CD14-positive monocyte (primary cell): Measurements from ENCODE around the gene HDAC4. TPM values are rescaled to one million over a fixed set of nuclear protein-coding genes. Genes with fewer than 3 reads are reported as not detected.

Experiments
- DNase-seq, 3 donors: peaks; one replicate each; pipeline ENCODE4 v3.0.0-alpha.2; 2011 to 2022
- H2AFZ ChIP-seq: 2 replicates; pipeline ENCODE4 v1.6.0; 2012; ENCODE audit warnings: mild to moderate bottlenecking, low read depth, low read length, inconsistent platforms; ENCODE audit not compliant: insufficient read depth, poor library complexity, severe bottlenecking
- H3K27ac ChIP-seq, 2 donors: 1 replicate in 1 of 2; 2 replicates in 1 of 2; pipeline ENCODE4 v1.5.1; 2012 to 2013; ENCODE audit warnings: low read length in 2 of 2, control low read depth in 1 of 2, inconsistent platforms in 1 of 2, low read depth in 1 of 2, mild to moderate bottlenecking in 1 of 2
- H3K27me3 ChIP-seq, 2 donors: one replicate each; pipeline versions ENCODE4 v1.6.0 to v1.6.1; 2011 to 2013; ENCODE audit warnings: low read length in 2 of 2; ENCODE audit not compliant: control insufficient read depth in 2 of 2, insufficient read depth in 2 of 2
- H3K36me3 ChIP-seq, 2 donors: replicated peaks in 1 of 2; 1 replicate in 1 of 2; 2 replicates in 1 of 2; pipeline versions ENCODE4 v1.5.1 to v1.6.1; 2012 to 2013; ENCODE audit warnings: low read length in 2 of 2, control low read depth in 1 of 2, inconsistent platforms in 1 of 2, mild to moderate bottlenecking in 1 of 2; ENCODE audit not compliant: insufficient read depth in 2 of 2, control insufficient read depth in 1 of 2
- H3K4me1 ChIP-seq, 2 donors: 1 replicate in 1 of 2; 2 replicates in 1 of 2; pipeline versions ENCODE4 v1.5.1 to v1.6.1; 2012 to 2013; ENCODE audit warnings: low read length in 2 of 2, control low read depth in 1 of 2, inconsistent platforms in 1 of 2, mild to moderate bottlenecking in 1 of 2, moderate library complexity in 1 of 2; ENCODE audit not compliant: insufficient read depth in 2 of 2, control insufficient read depth in 1 of 2
- H3K4me2 ChIP-seq: replicated peaks from 2 replicates; pipeline ENCODE3; 2012; ENCODE audit warnings: low read length, moderate library complexity, mild to moderate bottlenecking; ENCODE audit not compliant: poor library complexity, severe bottlenecking; ENCODE audit errors: extremely low read depth
- H3K4me3 ChIP-seq, 3 experiments: fragments of 200-600 bp in 1 of 3; sonication (generic) in 1 of 3; replicated peaks in 1 of 3; 1 replicate in 2 of 3; 2 replicates in 1 of 3; pipeline ENCODE4 v1.5.1; 2011 to 2013; ENCODE audit warnings: low read length in 3 of 3, mild to moderate bottlenecking in 3 of 3, control low read depth in 2 of 3, low read depth in 2 of 3, inconsistent platforms in 1 of 3, moderate library complexity in 1 of 3
- H3K79me2 ChIP-seq: 2 replicates; pipeline ENCODE4 v1.6.0; 2012; ENCODE audit warnings: mild to moderate bottlenecking, control low read depth, inconsistent platforms, low read length, moderate library complexity; ENCODE audit not compliant: insufficient read depth
- H3K9ac ChIP-seq: 2 replicates; pipeline ENCODE4 v1.6.0; 2017; ENCODE audit warnings: low read length, mild to moderate bottlenecking; ENCODE audit not compliant: insufficient read depth, poor library complexity, severe bottlenecking
- H3K9me3 ChIP-seq, 2 donors: replicated peaks in 1 of 2; 1 replicate in 1 of 2; 2 replicates in 1 of 2; pipeline versions ENCODE4 v1.5.1 to v1.6.1; 2012 to 2013; ENCODE audit warnings: low read length in 2 of 2, control low read depth in 1 of 2; ENCODE audit not compliant: control insufficient read depth in 1 of 2, insufficient read depth in 1 of 2
- H4K20me1 ChIP-seq: 2 replicates; pipeline ENCODE4 v1.6.0; 2012; ENCODE audit warnings: mild to moderate bottlenecking, low read length, control low read depth, moderate library complexity; ENCODE audit not compliant: insufficient read depth
- H3K27ac Mint-ChIP-seq, 7 donors: one replicate each; pipeline ENCODE4 v1.8.0; 2020; ENCODE audit warnings: mild to moderate bottlenecking in 7 of 7, mixed read lengths in 7 of 7, moderate library complexity in 6 of 7, inconsistent platforms in 2 of 7
- H3K27me3 Mint-ChIP-seq, 3 donors: one replicate each; pipeline ENCODE4 v1.8.0; 2021 to 2022; ENCODE audit warnings: low read depth in 3 of 3, mild to moderate bottlenecking in 3 of 3, mixed read lengths in 3 of 3, moderate library complexity in 3 of 3, inconsistent platforms in 1 of 3
- H3K36me3 Mint-ChIP-seq, 2 donors: one replicate each; pipeline ENCODE4 v1.8.0; 2020; ENCODE audit warnings: mixed read lengths in 2 of 2, inconsistent platforms in 1 of 2, mild to moderate bottlenecking in 1 of 2
- H3K4me1 Mint-ChIP-seq: one replicate; pipeline ENCODE4 v1.8.0; 2020; ENCODE audit warnings: mild to moderate bottlenecking, mixed read lengths
- H3K4me3 Mint-ChIP-seq, 2 donors: one replicate each; pipeline ENCODE4 v1.8.0; 2020; ENCODE audit warnings: mild to moderate bottlenecking in 2 of 2, mixed read lengths in 2 of 2, moderate library complexity in 1 of 2
- H3K9me3 Mint-ChIP-seq, 7 donors: one replicate each; pipeline ENCODE4 v1.8.0; 2020 to 2022; ENCODE audit warnings: mixed read lengths in 7 of 7, mild to moderate bottlenecking in 6 of 7, moderate library complexity in 6 of 7, inconsistent platforms in 2 of 7
- CTCF ChIP-seq: fragments of 200-600 bp; IDR thresholded peaks from one replicate; pipeline ENCODE4 v1.8.0; 2022; ENCODE audit warnings: antibody characterized with exemption, mild to moderate bottlenecking
- WGBS: methylation state at CpG from one replicate; pipeline ENCODE4 v1.1.5; 2013; ENCODE audit warnings: missing lambda C conversion rate; ENCODE audit not compliant: insufficient coverage; 5-methylcytosine and 5-hydroxymethylcytosine counted together
- intact Hi-C, 2 donors: fragments of 100-400 bp; cut with micrococcal nuclease; formaldehyde crosslinking; loops; one replicate each; pipeline versions ENCODE4 v1.15.0 to v1.15.1; 2023
- polyA plus RNA-seq, 3 donors: library from polyadenylated mRNA; depleted of rRNA in 1 of 3; unstranded in 2 of 3; stranded (reverse) in 1 of 3; fragments of 300-500 nt in 2 of 3; fragments of >200 nt in 1 of 3; fragmentation: Illumina TruSeq in 2 of 3; gene quantifications; 1 replicate in 2 of 3; 2 replicates in 1 of 3; pipeline ENCODE4 v1.2.3, GENCODE V29; 2012 to 2021

HDAC4 gene
- polyA plus RNA-seq, 3 donors, result 3.3 to 23.0 (median 4.5) TPM

GRCh38 chr2:239273280-239274234 lies 127.3 kb downstream of the HDAC4 start:
- H3K36me3 ChIP-seq, result no peaks in the 10 kb centered on the region
- peaks cover 73 to 90% of the 10 kb centered on the region in 2 donors for H3K4me1 ChIP-seq
- peak overlapping the region; percentile 39 to 60 for H3K27ac ChIP-seq
- Mint-ChIP-seq H3K4me1 (peaks cover 80% of the 10 kb centered on the region), H3K27me3 (peaks cover 0 to 8% (median 1%) of the 10 kb centered on the region in 3 donors), H3K36me3 (peaks cover 35 to 46% of the 10 kb centered on the region in 2 donors), H3K27ac (peak overlapping the region; percentile 88 to 99 (median 98)), H3K4me3 (peak overlapping the region; percentile 81 to 89), H3K9me3 (no peaks in the 10 kb centered on the region)
- no peaks in the 10 kb centered on the region for H3K27me3 ChIP-seq
- no peaks in the 10 kb centered on the region for H3K9me3 ChIP-seq
- TF ChIP-seq CTCF, result no peak
- peaks cover 3% of the 10 kb centered on the region for H4K20me1 ChIP-seq
- peak overlapping the region; percentile 55 for H2AFZ ChIP-seq
- H3K79me2 ChIP-seq, result peaks cover 95% of the 10 kb centered on the region
- DNase-seq, result peak; percentile 70 to 76 (median 72)
- intact Hi-C loops, result loop anchor here (5.0 to 10.0 kb wide), 2 partner anchors 44 to 121 kb away; no protein-coding TSS in a partner anchor
- peak overlapping the region; percentile 69 for H3K4me2 ChIP-seq
- no peak overlapping the region for H3K9ac ChIP-seq
- WGBS, result 42% methylated on average over 12 of the region's 23 CpGs
- H3K4me3 ChIP-seq, result peak overlapping the region in 2 of 3 experiments; percentile 13 to 63

- intact Hi-C loops, result loop anchor here (5.0 to 10.0 kb wide), 2 partner anchors 45 to 122 kb away; no protein-coding TSS in a partner anchor
- no peaks in the 10 kb centered on the region for H3K9me3 Mint-ChIP-seq
- Histone ChIP-seq H3K4me2 (peak overlapping the region; percentile 69), H3K36me3 (no peaks in the 10 kb centered on the region), H3K27me3 (no peaks in the 10 kb centered on the region), H3K27ac (peak overlapping the region in 1 of 2 donors; percentile 60), H3K79me2 (peaks cover 95% of the 10 kb centered on the region), H3K4me1 (peaks cover 82 to 97% of the 10 kb centered on the region in 2 donors), H3K9ac (no peak overlapping the region), H4K20me1 (peaks cover 3% of the 10 kb centered on the region), H3K4me3 (peak overlapping the region in 1 of 3 experiments; percentile 63), H3K9me3 (no peaks in the 10 kb centered on the region), H2AFZ (no peak overlapping the region)
- H3K4me1 Mint-ChIP-seq, result peaks cover 89% of the 10 kb centered on the region
- WGBS, result 84% methylated on average over 9 of the region's 9 CpGs
- H3K4me3 Mint-ChIP-seq, result peak overlapping the region; percentile 81 to 89
- no peak for TF ChIP-seq CTCF
- H3K27ac Mint-ChIP-seq, result peak overlapping the region in 6 of 7 donors; percentile 42 to 99 (median 95)
- no peak for DNase-seq
- peaks cover 0 to 8% (median 1%) of the 10 kb centered on the region in 3 donors for H3K27me3 Mint-ChIP-seq
- H3K36me3 Mint-ChIP-seq, result peaks cover 39 to 43% of the 10 kb centered on the region in 2 donors
Observed at GRCh38 chr2:239272626-239273025, 128.2 kb downstream of the HDAC4 start.
